Endothelial cell (in vitro differentiated cells): ENCODE data around the gene KRT33B. TPM values are rescaled to one million over a fixed set of nuclear protein-coding genes. Genes with fewer than 3 reads are reported as not detected.
"Not testable (repeated sequence)": the region's sequence is repeated elsewhere in the genome, so short reads cannot be mapped to it uniquely, and the experiment has no call there.

ENCODE experiments used
- DNase-seq: peaks from one replicate; pipeline ENCODE4 v3.0.0; 2021; ENCODE audit warnings: low spot score
- H3K27ac Mint-ChIP-seq: one replicate; pipeline ENCODE4 v1.8.0; 2021; ENCODE audit warnings: mixed read lengths, inconsistent platforms; ENCODE audit not compliant: unreplicated experiment
- H3K27me3 Mint-ChIP-seq: one replicate; pipeline ENCODE4 v1.8.0; 2021; ENCODE audit warnings: mild to moderate bottlenecking, moderate library complexity, mixed read lengths, inconsistent platforms; ENCODE audit not compliant: unreplicated experiment
- H3K36me3 Mint-ChIP-seq: one replicate; pipeline ENCODE4 v1.8.0; 2021; ENCODE audit warnings: mild to moderate bottlenecking, low read depth, mixed read lengths, inconsistent platforms; ENCODE audit not compliant: unreplicated experiment
- H3K4me1 Mint-ChIP-seq: one replicate; pipeline ENCODE4 v1.8.0; 2021; ENCODE audit warnings: mild to moderate bottlenecking, mixed read lengths, inconsistent platforms; ENCODE audit not compliant: unreplicated experiment
- H3K4me3 Mint-ChIP-seq: one replicate; pipeline ENCODE4 v1.8.0; 2021; ENCODE audit warnings: mild to moderate bottlenecking, mixed read lengths, inconsistent platforms; ENCODE audit not compliant: unreplicated experiment
- H3K9me3 Mint-ChIP-seq: one replicate; pipeline ENCODE4 v1.8.0; 2021; ENCODE audit warnings: mixed read lengths, inconsistent platforms; ENCODE audit not compliant: unreplicated experiment
- total RNA-seq: library from RNA; stranded (reverse); fragmentation: NEBNext Ultra II Directional; extraction: Animal tissue kit (Norgen Biotek cat#: 25700); gene quantifications from one replicate; pipeline ENCODE4 v1.2.1, GENCODE V29; 2021; ENCODE audit not compliant: unreplicated experiment
- TF ChIP-seq, protein P1 (sequence below): fragments of 200-600 bp; sonication (generic); IDR thresholded peaks from one replicate; pipeline ENCODE4 v1.5.0; 2021; ENCODE audit warnings: antibody characterized with exemption; ENCODE audit not compliant: unreplicated experiment

KRT33B gene
- total RNA-seq, 1 donor from 2014 or later, result not detected

DNA sequence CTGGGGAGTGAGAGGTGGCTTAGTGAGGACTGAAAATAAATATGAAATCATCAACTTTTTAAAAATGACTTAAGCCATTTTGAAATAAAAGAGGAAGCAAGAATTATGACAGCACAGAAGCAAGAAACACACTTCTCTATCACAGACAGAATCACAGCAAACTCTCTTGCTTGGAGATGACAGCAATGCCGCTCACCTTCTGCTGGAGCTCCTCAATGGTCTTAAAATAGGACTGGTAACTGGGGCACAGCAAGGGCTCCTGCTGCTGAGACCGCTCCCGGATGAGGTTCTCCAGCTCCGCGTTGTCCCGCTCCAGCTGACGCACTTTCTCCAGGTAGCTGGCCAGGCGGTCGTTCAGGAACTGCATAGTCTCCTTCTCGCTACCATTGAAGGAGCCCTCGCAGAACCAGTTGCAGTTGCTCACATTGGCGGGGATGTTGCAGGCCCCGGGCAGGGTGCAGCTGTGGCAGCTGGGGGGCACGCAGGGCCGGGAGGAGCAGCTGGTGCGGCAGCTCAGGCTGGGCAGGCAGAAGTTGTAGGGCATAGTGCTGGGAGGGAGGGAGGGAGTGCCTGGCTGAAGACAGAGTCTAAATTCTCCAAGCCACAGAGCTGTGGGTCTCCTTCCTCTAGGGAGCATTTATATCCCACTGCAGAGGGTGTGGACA lies 27.5 kb upstream of the KRT33B start, which contains the start of gene KRT31:
Gene KRT31, minus strand, starts transcription at position 613 of the 665 bp plus-strand sequence. Its CDS starts 69 bp downstream, at position 544.
- TF ChIP-seq, protein P1, sequence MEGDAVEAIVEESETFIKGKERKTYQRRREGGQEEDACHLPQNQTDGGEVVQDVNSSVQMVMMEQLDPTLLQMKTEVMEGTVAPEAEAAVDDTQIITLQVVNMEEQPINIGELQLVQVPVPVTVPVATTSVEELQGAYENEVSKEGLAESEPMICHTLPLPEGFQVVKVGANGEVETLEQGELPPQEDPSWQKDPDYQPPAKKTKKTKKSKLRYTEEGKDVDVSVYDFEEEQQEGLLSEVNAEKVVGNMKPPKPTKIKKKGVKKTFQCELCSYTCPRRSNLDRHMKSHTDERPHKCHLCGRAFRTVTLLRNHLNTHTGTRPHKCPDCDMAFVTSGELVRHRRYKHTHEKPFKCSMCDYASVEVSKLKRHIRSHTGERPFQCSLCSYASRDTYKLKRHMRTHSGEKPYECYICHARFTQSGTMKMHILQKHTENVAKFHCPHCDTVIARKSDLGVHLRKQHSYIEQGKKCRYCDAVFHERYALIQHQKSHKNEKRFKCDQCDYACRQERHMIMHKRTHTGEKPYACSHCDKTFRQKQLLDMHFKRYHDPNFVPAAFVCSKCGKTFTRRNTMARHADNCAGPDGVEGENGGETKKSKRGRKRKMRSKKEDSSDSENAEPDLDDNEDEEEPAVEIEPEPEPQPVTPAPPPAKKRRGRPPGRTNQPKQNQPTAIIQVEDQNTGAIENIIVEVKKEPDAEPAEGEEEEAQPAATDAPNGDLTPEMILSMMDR, result no peak
- H3K27me3 Mint-ChIP-seq, result no peaks in the 10 kb centered on the region
- no peak within 1 kb of the TSS for H3K4me3 Mint-ChIP-seq
- no peak within 1 kb of the TSS for H3K27ac Mint-ChIP-seq
- H3K36me3 Mint-ChIP-seq, result no peaks in the 10 kb centered on the region
- DNase-seq, result no peak
- no peaks in the 10 kb centered on the region for H3K4me1 Mint-ChIP-seq
- no peaks in the 10 kb centered on the region for H3K9me3 Mint-ChIP-seq

DNA sequence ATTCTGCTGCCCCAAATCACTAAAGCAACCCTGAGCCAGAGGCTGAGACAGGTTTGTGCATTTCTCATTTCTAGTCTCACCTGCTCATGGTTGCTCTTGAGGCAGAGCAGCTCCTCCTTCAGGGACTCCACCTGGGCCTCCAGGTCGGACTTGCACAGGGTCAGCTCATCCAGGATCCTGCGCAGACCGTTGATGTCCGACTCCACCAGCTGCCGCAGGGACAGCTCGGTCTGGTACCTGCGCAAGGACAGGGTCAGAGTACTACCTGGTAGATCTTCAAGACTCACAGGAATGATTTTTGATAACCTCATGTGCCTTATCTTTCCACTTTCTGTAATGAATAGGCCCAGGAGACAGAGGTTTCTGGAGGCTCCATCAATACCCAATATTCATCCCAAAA lies 26.7 kb upstream of the KRT33B start:
- Mint-ChIP-seq H3K9me3 (no peaks in the 10 kb centered on the region), H3K27ac (no peak overlapping the region), H3K4me3 (no peak overlapping the region), H3K36me3 (no peaks in the 10 kb centered on the region), H3K4me1 (no peaks in the 10 kb centered on the region), H3K27me3 (peaks cover 2% of the 10 kb centered on the region)
- DNase-seq, result no peak
- TF ChIP-seq, protein P1, result no peak

DNA sequence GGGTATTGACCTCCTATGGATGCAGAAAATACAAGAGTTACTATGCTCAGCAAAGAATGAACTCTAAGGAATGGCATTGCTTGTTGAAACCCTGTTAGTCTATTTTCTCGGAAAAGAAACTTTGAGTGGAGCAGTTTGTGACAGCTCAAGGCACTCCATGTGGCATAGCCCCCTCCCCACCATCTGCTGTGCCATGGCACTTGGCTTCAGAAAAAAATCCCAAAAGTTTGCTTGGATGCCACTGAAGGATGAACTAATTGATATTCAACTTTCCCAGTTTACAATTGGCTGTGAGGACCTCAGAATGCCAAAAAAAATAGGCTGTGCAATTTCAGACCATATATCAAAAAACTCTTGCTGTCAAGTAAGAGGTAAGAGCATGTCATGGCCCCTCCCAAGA lies 26.0 kb upstream of the KRT33B start:
- DNase-seq, result no peak
- Mint-ChIP-seq H3K9me3 (no peaks in the 10 kb centered on the region), H3K4me1 (no peaks in the 10 kb centered on the region), H3K4me3 (no peak overlapping the region), H3K36me3 (no peaks in the 10 kb centered on the region), H3K27me3 (peaks cover 2% of the 10 kb centered on the region), H3K27ac (no peak overlapping the region)
- TF ChIP-seq, protein P1, result no peak

DNA sequence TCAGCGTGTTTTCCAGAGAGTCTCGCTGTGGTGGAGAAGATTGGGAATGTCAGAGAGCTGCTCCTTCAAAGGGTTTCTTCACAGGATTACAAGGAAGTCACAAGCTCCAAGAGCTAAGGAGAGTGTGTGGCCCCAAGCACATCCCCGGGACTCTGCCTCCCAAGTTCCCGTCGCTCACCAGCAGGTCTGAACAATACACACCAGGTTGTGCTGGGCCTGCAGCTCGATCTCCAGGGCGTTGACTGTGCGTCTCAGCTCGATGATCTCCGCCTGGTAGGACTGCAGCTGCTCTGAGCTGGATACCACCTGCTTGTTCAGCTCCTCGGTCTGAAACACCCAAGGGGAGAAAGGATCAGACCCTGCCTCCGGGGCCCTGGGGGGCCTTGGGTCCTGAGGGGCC lies 25.4 kb upstream of the KRT33B start:
- not testable (repeated sequence) for H3K27ac Mint-ChIP-seq, H3K9me3 Mint-ChIP-seq, H3K4me3 Mint-ChIP-seq, DNase-seq, H3K4me1 Mint-ChIP-seq, H3K27me3 Mint-ChIP-seq, H3K36me3 Mint-ChIP-seq

DNA sequence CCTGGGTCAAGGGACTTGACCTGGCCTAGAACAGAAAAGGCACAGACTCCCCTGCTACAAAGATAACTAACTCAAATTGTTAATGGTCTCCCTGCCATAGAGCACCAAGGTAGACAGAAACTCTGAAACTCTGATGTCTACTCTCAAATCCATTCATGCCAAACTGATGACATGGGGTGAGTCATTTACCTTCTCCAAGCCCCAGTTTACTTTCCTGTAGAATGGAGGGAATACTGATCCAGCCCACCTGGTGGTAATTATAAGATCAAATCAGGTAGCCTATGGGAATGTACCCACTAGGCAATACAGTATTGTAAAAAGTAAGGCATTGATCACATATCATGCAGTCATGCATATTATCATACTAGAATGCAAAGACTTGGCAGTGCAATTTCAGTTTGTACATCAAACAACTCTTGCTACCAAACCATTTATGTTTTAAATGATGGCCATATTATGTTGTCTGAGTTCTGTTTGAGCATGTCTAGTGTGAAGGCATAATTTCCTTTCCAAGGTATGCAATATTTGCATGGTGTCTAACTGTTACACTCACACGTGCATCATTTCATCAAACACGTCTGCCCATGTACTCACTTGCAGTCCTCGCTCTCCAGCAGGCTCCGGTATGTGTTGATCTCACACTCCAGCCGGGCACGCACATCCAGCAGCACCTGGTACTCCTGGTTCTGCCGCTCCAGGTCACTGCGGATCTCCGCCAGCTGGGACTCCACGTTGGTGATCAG lies 24.8 kb upstream of the KRT33B start:
- no peak for DNase-seq
- no peak overlapping the region for H3K4me3 Mint-ChIP-seq
- no peaks in the 10 kb centered on the region for H3K36me3 Mint-ChIP-seq
- peaks cover 2% of the 10 kb centered on the region for H3K27me3 Mint-ChIP-seq
- H3K27ac Mint-ChIP-seq, result no peak overlapping the region
- H3K4me1 Mint-ChIP-seq, result no peaks in the 10 kb centered on the region
- no peaks in the 10 kb centered on the region for H3K9me3 Mint-ChIP-seq
- TF ChIP-seq, protein P1, result no peak
